ENCODE results near the gene SMIM44.
"Not testable (repeated sequence)": the region's sequence is repeated elsewhere in the genome, so short reads cannot be mapped to it uniquely, and the experiment has no call there.

Gene SMIM44

DNA sequence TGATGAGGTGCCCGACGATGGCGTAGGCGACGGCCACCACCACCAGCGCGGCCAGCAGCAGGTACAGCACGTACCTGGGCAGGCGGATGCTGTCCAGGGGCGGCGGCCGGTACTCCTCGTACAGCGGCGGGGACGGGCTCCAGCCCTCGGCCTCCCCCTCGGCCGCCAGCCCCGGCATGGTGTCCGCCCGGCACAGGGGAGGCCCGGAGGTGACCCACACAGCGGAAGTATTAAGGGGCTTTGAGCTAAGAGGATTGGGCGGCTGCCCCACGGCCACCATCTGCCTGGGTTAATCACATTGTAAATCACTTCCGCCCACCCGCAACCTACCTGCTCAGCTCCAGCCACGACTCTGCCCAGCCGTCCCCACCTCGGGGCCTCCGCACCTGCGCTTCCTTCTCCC lies at the start of gene SMIM44:
SMIM44 (minus strand) TSS at position 216 of the 403 bp plus-strand sequence; CDS start at position 178, 38 bp downstream.
- in situ Hi-C loops (cut with HindIII; ENCODE audit: low sequenced_read_pairs), result no loop called here

DNA sequence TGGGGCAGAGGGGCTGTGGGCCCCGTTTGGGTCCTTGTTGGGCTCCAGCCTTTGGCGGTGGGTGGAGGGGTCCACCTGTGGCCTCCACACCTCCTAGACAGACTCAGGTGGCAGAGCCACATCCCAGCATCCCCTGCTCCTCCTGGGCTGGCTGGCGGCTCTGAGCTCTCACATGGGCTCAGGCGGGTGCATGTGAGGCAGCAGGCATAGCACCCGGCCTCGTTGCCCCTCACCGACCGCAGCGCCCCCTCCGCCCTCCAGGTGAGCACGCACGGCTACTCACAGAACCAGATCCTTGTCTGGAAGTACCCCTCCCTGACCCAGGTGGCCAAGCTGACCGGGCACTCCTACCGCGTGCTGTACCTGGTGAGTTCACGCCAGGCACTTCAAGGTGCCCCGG lies 49.8 kb upstream of the SMIM44 start:
- in situ Hi-C loops (cut with HindIII; ENCODE audit: low sequenced_read_pairs), result no loop called here

DNA sequence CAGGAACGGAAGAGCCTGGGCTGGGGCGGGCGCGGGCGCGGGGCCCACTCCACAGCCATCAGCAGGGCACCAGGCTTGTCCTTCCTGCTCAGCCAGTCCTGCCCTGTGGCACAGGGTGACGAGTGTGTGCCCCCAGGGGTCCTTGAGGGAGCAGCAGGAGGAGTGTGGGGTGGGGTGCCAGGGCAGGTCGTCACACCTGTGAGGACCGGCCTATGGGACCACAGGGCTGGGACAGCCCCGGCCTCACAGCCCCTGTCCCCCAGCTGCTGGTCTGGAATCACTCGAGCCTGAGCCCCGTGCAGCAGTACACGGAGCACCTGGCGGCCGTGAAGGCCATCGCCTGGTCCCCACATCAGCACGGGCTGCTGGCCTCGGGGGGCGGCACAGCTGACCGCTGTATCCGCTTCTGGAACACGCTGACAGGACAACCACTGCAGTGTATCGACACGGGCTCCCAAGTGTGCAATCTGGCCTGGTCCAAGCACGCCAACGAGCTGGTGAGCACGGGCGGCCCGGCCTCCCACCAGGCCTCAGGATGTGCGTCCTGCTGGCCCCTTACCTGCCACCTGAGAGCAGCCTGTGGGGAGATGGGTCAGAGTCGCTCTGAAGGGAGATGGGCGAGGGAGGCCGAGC lies 49.0 kb upstream of the SMIM44 start:
- in situ Hi-C loops (cut with HindIII; ENCODE audit: low sequenced_read_pairs), result no loop called here

DNA sequence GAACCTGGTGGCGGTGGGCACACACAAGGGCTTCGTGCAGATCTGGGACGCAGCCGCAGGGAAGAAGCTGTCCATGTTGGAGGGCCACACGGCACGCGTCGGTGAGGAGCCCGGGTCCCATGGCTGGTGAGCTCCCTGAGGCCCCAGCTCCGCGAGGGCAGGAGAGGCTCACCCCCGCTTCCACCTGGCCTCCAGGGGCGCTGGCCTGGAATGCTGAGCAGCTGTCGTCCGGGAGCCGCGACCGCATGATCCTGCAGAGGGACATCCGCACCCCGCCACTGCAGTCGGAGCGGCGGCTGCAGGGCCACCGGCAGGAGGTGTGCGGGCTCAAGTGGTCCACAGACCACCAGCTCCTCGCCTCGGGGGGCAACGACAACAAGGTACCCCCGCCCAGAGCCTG lies 48.5 kb upstream of the SMIM44 start:
- in situ Hi-C loops (cut with HindIII; ENCODE audit: low sequenced_read_pairs), result no loop called here

DNA sequence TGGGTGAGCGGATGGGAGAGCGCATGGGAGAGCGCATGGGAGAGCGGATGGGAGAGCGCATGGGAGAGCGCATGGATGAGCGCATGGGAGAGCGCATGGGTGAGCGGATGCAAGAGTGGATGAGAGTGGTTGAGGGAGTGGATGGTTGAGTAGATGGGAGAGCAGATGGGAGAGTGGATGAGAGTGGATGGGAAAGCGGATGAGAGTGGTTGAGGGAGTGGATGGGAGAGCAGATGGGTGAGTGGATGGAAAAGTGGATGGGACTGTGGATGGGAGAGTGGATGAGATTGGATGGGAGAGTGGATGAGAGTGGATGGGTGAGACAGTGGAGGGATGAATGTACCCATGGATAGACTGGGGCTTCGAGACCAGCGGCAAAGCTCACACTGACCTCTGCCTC lies 47.1 kb upstream of the SMIM44 start:
- in situ Hi-C loops (cut with HindIII; ENCODE audit: low sequenced_read_pairs), result no loop called here

DNA sequence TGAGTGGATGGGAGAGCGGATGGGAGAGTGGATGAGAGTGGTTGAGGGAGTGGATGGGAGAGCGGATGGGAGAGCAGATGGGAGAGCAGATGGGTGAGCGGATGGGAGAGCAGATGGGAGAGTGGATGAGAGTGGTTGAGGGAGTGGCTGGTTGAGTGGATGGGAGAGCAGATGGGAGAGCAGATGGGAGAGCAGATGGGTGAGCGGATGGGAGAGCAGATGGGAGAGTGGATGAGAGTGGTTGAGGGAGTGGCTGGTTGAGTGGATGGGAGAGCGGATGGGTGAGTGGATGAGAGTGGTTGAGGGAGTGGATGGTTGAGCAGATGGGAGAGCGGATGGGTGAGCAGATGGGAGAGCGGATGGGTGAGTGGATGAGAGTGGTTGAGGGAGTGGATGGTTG lies 46.1 kb upstream of the SMIM44 start:
- in situ Hi-C loops (cut with HindIII; ENCODE audit: low sequenced_read_pairs), result not testable (repeated sequence)

DNA sequence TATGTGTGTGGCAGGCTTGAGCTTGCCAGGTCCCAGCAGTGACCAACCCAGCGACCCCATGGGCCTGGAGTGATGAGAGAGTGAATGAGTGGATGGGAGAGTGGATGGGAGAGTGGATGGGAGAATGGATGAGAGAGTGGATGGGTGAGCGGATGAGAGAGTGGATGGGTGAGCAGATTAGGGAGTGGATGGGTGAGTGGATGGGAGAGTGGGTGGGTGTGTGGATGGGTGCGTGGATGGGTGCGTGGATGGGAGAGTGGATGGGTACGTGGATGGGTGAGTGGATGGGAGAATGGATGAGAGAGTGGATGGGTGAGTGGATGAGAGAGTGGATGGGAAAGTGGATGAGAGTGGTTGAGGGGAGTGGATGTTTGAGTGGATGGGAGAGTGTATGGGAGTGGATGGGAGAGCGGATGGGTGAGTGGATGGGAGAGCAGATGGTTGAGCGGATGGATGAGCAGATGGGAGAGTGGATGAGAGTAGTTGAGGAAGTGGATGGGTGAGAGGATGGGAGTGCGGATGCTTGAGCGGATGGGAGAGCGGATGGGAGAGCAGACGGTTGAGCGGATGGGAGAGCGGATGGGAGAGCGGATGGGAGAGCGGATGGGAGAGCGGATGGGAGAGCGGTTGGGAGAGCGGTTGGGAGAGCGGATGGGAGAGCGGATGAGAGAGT lies 45.4 kb upstream of the SMIM44 start:
- in situ Hi-C loops (cut with HindIII; ENCODE audit: low sequenced_read_pairs), result no loop called here

DNA sequence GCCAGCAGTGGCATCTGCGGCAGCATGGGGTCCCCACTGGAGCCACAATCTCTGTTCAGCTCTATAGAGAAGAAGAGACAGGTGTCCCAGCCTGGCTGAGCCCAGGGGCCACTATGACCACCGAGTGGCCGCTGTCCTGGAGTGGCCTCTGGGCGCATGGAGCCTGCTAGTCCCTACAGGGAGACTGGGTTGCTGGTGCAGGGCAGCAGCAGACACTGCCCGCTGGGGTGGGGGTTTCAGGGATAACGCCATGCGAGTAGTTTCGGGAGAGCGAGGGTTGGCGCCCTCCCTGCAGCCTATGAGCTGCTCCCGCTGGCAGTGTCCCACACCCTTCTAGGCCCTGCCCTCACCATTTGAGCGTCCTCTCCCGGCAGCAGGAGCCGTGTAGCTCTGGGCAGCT lies 44.8 kb upstream of the SMIM44 start:
- in situ Hi-C loops (cut with HindIII; ENCODE audit: low sequenced_read_pairs), result no loop called here

DNA sequence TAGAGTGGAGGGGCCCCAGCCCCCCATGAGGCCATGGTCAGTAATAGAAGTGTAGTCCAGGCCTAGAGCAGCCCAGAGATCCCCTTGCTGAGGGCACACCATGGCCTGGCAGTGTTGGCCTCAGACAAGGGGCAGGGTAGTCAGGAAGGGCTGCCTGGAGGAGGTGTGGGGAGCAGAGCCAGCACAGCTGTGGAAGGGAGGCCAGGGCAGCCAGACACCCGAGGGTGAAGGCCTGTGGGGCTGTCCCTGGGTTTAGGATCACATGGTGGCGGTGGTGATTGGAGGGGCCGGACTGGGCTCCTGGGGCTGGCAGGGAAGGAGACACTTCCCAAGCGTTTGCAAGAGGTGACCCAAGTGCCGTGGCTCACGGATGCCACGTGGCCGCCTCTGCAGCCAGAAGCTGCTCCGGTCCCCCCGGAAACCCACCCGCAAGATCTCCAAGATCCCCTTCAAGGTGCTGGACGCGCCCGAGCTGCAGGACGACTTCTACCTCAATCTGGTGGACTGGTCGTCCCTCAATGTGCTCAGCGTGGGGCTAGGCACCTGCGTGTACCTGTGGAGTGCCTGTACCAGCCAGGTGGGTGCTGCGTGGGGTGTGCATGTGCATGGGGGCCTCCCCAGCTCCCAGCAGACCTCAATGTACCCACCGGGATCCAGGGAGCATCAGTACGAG lies 44.1 kb upstream of the SMIM44 start:
- in situ Hi-C loops (cut with HindIII; ENCODE audit: low sequenced_read_pairs), result no loop called here

DNA sequence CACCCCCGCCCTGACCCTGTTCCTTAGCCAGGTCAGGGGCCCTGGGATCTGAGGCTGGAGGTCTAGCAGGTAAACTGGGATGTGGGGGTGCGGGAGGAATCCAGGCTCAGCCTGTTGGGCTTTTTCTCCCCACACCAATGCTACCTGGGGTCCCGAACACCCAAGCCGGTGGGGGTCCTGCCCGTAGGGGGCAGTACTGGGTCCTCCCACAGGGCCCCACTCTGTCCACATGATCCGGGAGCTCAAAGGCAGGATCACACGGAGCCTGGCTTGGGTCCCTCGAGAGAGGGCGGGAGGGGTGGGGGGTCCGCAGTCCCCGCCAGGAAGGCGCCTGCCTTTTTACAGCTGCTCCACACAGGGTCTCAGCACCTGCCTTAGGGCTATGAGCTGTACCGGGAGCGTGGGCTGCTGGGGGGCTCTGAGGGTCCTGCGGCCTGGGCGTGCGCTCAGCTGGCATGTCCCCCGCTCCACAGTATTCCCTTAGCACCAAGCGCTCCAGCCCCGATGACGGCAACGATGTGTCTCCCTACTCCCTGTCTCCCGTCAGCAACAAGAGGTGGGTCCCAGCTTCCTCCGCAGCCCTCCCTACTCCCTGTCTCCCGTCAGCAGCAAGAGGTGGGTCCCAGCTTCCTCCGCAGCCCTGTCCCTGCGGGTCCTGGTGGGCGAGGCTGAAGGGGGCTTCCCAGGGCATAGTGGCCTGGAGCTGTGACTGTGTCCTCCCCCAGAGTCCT lies 43.4 kb upstream of the SMIM44 start:
- in situ Hi-C loops (cut with HindIII; ENCODE audit: low sequenced_read_pairs), result no loop called here

DNA sequence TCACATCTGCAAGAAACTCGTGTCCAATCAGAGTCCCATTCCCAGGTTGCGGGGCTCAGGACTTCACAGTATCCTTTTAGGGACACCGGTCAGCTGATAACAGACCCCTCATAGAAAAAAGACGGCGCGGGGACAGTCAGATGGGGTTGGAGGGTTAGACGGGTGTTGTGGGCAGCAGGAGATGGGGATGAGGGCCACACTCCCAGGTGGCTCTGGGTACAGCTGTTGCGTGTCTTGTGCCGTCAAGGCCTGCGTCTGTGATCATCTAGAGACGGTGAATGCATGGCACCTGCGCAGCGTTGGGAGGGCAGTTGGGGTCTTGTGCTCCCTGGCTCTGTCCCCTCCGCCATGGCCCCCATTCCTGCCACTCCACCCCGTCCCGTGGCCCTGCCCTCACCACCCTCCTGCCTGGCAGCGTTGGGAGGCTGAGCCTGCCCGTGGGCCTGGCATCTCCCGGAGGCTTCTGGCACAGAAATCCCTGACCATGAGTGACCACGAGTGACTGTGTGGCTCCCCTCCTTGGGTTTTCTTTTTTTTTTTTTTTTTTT lies 41.7 kb upstream of the SMIM44 start:
- in situ Hi-C loops (cut with HindIII; ENCODE audit: low sequenced_read_pairs), result no loop called here

DNA sequence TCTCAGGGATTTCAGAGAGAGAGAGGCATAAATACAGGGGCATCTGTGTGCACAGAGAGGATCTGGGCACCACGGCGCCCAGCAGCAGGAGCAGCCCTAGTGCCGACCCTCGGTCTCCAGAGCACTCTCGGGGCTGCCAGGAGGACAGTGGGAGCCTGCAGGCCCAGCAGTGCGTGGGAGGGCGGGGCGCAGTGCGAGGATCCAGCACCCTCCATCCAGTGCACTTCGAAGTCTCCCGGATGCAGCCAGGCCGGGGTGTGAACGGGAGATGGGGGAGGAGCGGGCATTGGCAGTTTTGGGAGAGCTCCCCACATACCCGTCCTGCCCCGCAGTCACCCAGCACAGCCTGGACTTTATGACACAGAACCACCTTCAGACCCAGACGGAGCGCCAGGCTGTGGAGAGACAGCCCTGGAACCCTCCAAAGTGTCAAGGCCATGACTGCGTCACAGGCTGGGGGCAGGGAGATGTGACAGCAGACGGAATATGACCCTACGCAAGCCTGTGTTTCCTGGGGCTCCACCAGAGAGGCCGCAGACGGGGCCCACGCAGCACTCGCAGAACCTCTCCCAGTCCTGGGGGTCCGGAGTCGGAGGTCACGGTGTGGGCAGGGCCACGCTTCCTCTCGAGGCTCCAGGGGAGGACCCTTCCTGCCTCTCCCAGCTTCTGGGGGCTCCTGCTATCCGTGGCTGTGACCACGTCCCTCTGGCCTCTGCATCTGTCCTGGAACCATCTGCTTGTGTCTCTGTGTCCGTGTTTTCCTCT lies 41.0 kb upstream of the SMIM44 start:
- in situ Hi-C loops (cut with HindIII; ENCODE audit: low sequenced_read_pairs), result no loop called here

DNA sequence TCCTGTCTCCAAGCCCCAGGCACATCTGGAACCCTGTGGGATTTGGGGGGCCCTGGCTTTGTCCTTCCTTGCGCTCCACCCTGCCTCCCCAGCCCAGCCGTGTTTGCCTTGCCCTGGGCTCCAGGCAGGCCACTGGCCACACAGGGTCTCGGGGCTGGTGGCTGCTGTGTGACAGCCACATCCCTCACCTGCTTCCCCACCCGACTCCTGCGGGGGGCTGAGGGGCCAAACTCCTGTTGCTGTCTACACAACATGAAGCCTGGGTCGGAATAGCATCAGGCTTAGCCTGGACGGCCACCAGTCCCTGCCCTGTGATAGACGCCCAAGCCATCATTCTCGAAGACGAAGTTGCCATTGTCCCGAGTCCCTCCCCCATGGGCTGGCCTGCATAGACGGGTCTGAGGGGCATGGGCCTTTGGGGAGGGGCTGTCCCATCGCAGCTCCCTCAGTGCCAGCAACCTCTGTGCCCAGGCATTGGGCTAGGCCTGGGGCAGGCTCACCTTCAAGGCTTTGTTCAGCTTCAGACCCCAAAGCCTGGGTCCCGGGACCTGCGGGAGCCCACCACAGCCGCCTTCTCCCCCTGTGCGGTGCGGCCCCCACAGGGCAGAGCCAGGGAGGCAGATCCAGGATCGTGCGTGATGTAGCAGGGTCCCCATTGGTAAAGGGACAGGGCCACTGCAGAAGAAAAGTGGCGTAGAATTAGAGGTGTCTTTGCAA lies 40.3 kb upstream of the SMIM44 start:
- in situ Hi-C loops (cut with HindIII; ENCODE audit: low sequenced_read_pairs), result no loop called here

DNA sequence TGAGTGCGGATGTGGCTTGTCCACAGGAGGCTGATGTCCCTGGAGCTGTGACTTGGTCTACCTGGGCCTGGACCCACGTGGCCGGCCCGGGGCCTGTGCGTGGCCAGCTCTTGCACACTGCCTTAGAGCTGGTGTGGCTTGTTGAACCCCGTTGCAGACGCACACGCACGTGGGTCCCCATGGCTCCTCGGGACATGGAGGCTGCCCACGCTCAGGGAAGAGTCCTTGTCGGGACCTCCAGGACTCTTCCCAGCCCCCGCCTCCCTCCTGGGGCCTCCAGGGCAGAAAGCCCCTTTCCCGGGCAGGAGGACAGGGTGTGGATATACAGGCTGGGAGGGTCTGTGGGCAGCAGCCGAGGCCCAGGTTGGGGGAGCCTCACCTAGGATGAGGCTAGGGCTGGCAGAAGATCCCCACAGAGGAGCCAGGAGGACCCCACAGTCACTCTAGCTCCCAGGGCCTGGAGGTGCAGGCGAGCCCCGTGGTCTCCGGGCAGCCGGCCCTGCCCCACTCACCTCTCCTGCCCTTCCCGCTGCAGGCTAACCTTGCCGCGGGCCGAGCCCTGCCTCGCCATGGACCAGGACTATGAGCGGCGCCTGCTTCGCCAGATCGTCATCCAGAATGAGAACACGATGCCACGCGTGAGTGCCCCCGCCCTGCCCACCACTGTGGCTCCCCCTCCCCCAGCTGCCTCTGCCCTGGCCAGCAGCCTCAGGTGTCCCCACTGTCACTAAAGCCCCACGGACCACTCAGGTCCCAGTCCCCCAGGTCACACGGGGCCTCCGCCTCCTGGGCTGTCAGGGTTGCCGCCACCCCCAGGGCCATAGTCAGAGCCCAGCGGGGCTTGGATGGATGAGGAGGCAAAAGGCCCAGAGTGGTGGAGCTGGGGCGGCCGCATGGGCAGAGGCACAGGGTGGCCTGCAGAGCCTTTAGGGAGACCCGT lies 39.5 kb upstream of the SMIM44 start:
- in situ Hi-C loops (cut with HindIII; ENCODE audit: low sequenced_read_pairs), result no loop called here

DNA sequence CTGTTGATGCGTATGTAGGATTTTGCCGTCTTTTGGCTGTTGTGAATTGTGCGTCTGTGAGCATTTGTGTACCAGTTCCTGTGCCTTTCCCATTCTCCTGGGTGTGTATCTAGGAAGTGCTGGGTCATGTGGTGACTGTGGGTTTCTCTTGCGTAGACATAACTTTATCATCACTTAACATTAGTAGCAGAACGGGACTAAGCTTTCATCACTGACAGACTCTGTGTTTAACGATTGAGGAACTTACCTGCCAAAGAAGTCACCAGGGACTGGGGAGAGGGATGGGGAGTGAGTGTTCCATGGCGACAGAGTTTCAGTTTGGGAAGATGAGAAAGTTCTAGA lies 37.8 kb upstream of the SMIM44 start:
- in situ Hi-C loops (cut with HindIII; ENCODE audit: low sequenced_read_pairs), result no loop called here

DNA sequence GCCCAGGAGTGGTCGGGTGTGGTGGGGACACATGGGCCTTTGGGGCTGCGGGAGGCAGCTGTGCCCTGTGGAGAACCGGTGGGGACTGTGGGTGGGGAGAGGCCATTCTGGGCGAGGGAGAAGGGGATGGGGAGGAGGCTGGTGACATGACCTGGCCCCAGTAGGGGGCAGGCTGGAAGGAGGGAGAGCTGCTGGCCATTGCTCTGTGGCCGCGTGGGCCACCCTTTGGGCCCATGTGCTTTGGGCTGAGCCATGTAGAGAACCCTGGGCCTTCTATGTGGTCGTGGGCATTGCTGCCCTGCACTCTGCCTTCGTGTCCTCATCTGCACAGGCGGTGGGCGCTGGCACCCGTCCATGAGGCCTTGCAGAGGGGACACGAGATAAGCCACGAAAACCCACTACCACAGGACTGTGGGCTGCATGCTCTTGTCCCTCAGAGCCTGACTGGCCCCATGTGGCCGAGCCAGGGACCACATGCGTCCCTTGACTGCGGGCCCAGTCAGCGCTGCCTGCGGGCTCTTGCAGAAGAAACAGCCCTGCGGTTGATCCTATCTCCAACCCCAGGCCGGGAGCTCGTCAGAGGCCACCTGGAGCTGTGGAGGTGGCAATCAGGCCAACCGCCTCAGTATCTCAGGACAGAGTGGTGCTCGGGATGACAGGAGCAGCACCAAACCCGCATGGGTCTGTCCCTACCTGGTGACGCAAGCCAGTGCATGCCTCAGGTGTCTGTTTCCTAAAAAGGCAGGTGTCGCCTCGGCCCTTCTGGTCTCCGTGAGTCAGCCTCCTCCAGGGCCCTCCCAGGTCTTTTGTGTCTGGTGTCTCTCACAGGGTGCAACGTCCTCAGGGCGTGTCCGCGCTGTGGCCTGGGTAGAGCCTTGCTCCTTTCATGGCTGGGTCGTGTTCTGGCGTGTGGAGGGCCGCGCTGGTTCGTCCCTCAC lies 37.2 kb upstream of the SMIM44 start:
- in situ Hi-C loops (cut with HindIII; ENCODE audit: low sequenced_read_pairs), result no loop called here

DNA sequence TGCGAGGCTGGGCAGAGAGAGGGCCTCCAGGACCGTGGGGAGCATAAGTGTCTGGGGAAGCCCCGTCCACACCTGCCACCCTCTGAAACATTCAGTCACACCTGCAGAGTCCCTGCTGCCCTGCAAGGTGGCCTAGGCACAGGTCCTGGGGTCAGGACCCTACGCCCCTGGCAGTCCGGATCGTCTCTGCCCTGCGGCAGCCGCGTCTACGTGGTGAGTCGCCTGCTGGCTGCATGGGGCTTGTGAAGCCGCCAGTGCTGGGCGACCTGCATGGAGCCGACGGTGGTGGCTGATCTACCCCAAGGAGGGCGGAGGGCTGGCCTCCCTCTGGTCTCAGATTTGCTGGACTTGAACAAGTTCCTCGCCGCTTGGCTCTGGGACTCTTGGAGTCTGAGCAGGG lies 35.9 kb upstream of the SMIM44 start:
- in situ Hi-C loops (cut with HindIII; ENCODE audit: low sequenced_read_pairs), result no loop called here

DNA sequence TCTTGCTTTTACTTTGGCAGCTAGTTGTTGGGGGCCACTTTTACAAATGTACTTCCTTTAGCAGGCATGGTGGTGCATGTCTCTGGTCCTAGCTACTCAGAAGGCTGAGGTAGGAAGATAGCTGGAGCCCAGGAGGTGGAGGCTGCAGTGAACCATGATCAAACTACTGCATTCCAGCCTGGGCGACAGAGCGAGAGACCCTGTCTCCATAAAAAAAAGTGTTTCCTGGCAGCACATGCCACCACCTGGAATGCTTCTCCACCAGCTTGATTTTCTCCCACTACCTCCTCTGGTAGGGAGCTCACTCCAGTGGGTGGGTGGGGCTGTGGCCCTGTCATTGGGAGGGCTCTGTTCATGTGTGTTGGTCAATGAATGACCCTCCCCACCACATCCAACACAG lies 35.4 kb upstream of the SMIM44 start:
- in situ Hi-C loops (cut with HindIII; ENCODE audit: low sequenced_read_pairs), result no loop called here

Data from endothelial cell of hepatic sinusoid (primary cell).